B cell (primary cell): ENCODE results near the gene ATP12A.

Experiments used
- EZH2 ChIP-seq: IDR thresholded peaks from 2 replicates; pipeline ENCODE4 v1.6.1; 2012; ENCODE audit warnings: borderline replicate concordance, low read depth, mild to moderate bottlenecking, moderate library complexity, low read length; ENCODE audit not compliant: insufficient read depth, poor library complexity, severe bottlenecking
- TF ChIP-seq, protein P1 (sequence below): fragments of 200-600 bp; IDR thresholded peaks from one replicate; pipeline ENCODE4 v1.8.0; 2022; ENCODE audit warnings: antibody characterized with exemption, mild to moderate bottlenecking

DNA sequence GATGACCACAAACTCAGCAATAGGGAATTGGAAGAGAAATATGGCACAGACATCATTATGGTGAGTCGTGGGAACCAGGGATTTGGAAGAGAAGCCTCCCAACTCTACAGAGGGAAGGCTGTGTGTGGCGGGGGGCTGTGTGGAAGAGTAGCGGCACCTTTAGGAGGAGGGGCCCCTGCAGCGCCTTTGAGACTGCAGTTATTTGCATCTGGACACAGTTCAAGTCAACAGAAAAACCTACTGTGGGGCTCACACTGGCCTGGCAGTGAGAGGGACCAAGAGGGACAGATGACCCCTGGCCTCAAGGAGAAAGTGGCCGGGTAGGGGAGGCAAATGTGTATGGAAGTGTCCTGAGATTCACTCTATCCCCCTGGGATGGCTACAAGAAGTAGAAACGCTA lies 5.1 kb downstream of the ATP12A start:
- TF ChIP-seq, protein P1, sequence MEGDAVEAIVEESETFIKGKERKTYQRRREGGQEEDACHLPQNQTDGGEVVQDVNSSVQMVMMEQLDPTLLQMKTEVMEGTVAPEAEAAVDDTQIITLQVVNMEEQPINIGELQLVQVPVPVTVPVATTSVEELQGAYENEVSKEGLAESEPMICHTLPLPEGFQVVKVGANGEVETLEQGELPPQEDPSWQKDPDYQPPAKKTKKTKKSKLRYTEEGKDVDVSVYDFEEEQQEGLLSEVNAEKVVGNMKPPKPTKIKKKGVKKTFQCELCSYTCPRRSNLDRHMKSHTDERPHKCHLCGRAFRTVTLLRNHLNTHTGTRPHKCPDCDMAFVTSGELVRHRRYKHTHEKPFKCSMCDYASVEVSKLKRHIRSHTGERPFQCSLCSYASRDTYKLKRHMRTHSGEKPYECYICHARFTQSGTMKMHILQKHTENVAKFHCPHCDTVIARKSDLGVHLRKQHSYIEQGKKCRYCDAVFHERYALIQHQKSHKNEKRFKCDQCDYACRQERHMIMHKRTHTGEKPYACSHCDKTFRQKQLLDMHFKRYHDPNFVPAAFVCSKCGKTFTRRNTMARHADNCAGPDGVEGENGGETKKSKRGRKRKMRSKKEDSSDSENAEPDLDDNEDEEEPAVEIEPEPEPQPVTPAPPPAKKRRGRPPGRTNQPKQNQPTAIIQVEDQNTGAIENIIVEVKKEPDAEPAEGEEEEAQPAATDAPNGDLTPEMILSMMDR, result no peak
- TF ChIP-seq EZH2, result no peak
